Urothelium cell line (cell line): ENCODE data around the gene WWOX.

Experiments
- DNase-seq: peaks from one replicate; pipeline ENCODE4 v3.0.0; 2011; ENCODE audit warnings: low spot score, mixed read lengths
- FAIRE-seq: peaks from 2 replicates; lab custom pipeline; 2011; peaks lifted over from hg19 to GRCh38; lab: Jason Lieb, UNC

Gene WWOX

GRCh38 chr16:78737630-78738029 is 638.2 kb downstream of the WWOX start:
- DNase-seq (no peak), FAIRE-seq (no peak)

GRCh38 chr16:78738557-78738956 is 639.1 kb downstream of the WWOX start:
- DNase-seq (no peak), FAIRE-seq (no peak)

- FAIRE-seq, result no peak
- DNase-seq, result no peak
These were observed 640.8 kb downstream of the WWOX start for GRCh38 chr16:78740269-78740668.

- DNase-seq, result peak; percentile 86
- no peak for FAIRE-seq
These were observed 643.2 kb downstream of the WWOX start for GRCh38 chr16:78742501-78743283.

GRCh38 chr16:78743556-78743955 is 644.1 kb downstream of the WWOX start:
- DNase-seq (no peak), FAIRE-seq (no peak)

- DNase-seq (no peak), FAIRE-seq (no peak)
These were observed 644.6 kb downstream of the WWOX start for GRCh38 chr16:78744099-78744498.

GRCh38 chr16:78744796-78745107 is 645.3 kb downstream of the WWOX start:
- DNase-seq (no peak), FAIRE-seq (no peak)

GRCh38 chr16:78745108-78746019 is 645.9 kb downstream of the WWOX start:
- no peak for FAIRE-seq
- DNase-seq, result no peak

GRCh38 chr16:78746718-78747117 is 647.3 kb downstream of the WWOX start:
- FAIRE-seq, result no peak

GRCh38 chr16:78748220-78748929 is 648.9 kb downstream of the WWOX start:
- DNase-seq (no peak), FAIRE-seq (no peak)

More at GRCh38 chr16:78746718-78747117, 647.3 kb downstream of the WWOX start:
- no peak for DNase-seq

GRCh38 chr16:78749745-78750268 is 650.4 kb downstream of the WWOX start:
- FAIRE-seq (no peak), DNase-seq (no peak)

GRCh38 chr16:78750611-78751010 is 651.2 kb downstream of the WWOX start:
- no peak for DNase-seq
- FAIRE-seq, result no peak

GRCh38 chr16:78751601-78752000 is 652.1 kb downstream of the WWOX start:
- DNase-seq, result no peak
- no peak for FAIRE-seq

- FAIRE-seq, result no peak
- no peak for DNase-seq
These were observed 655.3 kb downstream of the WWOX start for GRCh38 chr16:78754713-78755112.

GRCh38 chr16:78755751-78756661 is 656.6 kb downstream of the WWOX start:
- no peak for FAIRE-seq

GRCh38 chr16:78759596-78759995 is 660.1 kb downstream of the WWOX start:
- DNase-seq (no peak), FAIRE-seq (no peak)

More at GRCh38 chr16:78755751-78756661, 656.6 kb downstream of the WWOX start:
- DNase-seq, result no peak

GRCh38 chr16:78760611-78761010 is 661.2 kb downstream of the WWOX start:
- FAIRE-seq, result no peak
- no peak for DNase-seq

- FAIRE-seq (no peak), DNase-seq (no peak)
These were observed 662.0 kb downstream of the WWOX start for GRCh38 chr16:78761427-78761826.

GRCh38 chr16:78762222-78762621 is 662.8 kb downstream of the WWOX start:
- DNase-seq, result no peak
- no peak for FAIRE-seq

- FAIRE-seq (no peak), DNase-seq (no peak)
These were observed 664.5 kb downstream of the WWOX start for GRCh38 chr16:78763821-78764440.
